Stimulated activated CD4-positive, alpha-beta T cell treated with anti-CD3 and anti-CD28 coated beads, Interleukin-1b, Interleukin-23, amount 100 ng/mL, for 48 hours (primary cell): ENCODE results near the gene MRPL57.
"Not testable (repeated sequence)": the region's sequence is repeated elsewhere in the genome, so short reads cannot be mapped to it uniquely, and the experiment has no call there.

Experiments
- DNase-seq: peaks from one replicate; pipeline ENCODE4 v3.0.0-alpha.2; 2020

The MRPL57 gene

GRCh38 chr13:21176215-21176981 lies at the start of gene MRPL57, which contains the start of gene SKA3:
Gene MRPL57 (plus strand): TSS chr13:21176658. CDS start chr13:21176917, 259 bp downstream.
Gene SKA3 (minus strand): TSS chr13:21176552. CDS start chr13:21176477, 75 bp downstream.
- DNase-seq: peak; percentile 95

DNA sequence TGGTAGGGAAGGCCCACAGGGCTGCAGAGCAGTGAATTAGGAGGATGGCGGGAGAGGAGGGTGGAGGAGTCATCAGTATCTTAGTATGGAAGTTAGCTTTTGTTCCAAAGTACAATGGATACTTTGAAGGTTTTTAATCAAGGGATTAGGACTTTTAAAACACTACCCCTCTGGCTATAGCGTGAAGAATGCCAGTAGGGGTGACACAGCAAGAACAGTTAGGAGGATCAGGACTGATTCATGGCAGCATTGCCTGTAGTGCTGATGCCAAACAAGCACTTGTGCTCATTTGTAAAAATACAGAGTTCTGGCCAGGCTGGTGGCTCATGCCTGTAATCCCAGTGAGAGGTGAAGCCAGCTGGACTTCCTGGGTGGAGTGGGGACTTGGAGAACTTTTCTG lies 46.3 kb upstream of the MRPL57 start:
- no peak for DNase-seq

DNA sequence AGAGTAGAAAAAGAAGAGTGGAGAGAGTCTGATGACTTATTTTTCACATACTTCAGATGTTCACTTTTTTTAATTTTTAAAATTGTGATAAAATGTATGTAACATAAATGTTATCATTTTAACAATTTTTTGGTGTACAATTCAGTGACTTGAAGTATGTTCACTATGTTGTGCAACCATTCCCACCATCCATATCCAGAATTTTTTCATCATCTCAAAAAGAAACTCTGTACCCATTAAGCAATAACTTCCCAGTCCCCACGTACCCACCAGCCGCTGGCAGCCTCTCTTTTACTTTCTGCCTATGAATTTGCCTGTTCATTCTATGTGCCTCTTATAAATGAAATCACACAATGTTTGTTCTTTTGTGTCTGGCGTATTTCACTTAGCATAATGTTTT lies 43.4 kb upstream of the MRPL57 start:
- no peak for DNase-seq

DNA sequence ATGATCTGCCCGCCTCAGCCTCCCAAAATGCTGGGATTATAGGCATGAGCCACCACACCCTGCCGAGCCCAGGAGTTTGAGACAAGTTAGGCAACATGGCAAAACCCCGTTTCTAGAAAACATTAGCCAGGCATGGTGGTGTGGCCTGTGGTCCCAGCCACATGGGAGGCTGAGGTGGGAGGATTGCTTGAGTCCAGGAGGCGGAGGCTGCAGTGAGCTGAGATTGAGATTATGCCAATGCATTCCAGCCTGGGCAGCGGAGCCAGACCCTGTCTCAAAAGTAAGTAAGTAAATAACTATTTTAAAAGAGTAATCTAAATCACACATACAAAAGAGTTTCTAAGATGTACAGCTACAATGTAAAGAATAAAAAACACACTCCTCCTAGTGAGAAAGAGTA lies 42.0 kb upstream of the MRPL57 start:
- no peak for DNase-seq

- not testable (repeated sequence) for DNase-seq
These were observed 40.6 kb upstream of the MRPL57 start for GRCh38 chr13:21135833-21136232.

DNA sequence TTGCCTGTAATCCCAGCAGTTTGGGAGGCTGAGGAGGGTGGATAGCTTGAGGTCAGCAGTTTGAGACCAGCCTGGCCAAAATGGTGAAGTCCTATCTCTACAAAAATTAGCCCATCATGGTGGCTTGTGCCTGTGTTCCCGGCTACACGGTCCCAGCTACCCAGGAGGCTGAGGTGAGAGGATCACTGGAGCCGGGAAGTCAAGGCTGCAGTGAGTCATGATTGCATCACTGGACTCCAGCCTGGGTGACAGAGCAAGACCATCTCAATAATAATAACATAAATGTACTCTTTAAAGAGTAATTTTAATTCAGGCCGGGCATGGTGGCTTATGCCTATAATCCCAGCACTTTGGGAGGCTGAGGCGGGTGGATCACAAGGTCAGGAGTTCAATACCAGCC lies 38.8 kb upstream of the MRPL57 start:
- no peak for DNase-seq

DNA sequence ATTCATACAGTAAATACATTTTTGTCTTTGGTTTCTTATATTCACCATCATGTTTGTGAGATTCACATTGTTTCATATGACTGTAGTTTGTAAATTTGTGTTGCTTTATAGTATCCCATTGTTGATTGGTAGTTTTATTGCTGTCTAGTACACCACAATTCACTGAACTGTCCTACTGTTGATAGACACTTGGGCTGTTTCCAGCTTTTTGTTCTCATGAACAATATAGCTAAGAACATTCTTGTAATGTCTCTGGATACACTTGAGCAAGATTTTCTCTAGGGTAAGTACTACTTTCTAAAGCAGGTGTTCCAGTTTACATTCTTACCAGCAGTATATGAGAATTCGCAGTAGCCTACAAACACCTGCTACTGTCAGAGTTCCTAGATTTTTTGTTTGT lies 37.9 kb upstream of the MRPL57 start:
- DNase-seq: no peak

- no peak for DNase-seq
These were observed 37.1 kb upstream of the MRPL57 start for GRCh38 chr13:21139374-21139773.

DNA sequence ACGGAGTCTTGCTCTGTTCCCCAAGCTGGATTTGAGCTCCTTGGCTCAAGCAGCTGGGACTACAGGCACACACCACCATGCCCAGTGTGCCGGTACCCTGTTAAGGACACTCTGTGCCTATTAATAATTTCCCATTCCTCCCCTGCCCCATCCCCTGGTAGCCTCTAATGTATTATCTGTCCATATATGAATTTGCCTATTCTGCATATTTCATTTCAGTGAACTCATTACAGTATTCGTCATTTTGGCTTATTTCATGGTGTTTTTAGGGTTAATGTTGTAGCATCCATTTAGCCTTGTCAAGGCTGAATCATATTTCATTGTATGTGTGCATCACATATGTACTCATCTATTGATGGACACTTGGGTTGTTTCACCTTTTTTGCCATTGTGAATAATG lies 33.7 kb upstream of the MRPL57 start:
- DNase-seq: no peak

DNA sequence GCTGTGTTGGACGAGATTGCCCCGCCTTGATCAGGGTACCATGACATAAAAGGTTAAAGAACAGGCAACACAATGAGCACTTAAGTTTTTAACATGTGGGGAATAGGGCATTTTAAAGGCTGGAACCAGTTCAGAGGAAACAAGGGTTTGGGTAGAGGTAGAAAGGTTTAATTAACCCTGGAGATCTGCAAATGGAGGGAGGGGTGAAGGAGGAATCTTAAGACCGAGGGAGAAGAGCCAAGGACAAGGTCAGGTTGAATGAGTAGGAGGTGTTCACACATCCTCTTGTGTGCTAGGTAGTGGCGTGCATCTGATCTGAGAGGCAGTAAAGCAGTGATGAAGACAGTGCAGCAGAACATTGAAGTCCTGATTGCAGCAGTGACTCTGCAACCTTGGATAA lies 28.6 kb upstream of the MRPL57 start:
- DNase-seq: no peak

GRCh38 chr13:21148557-21149258 lies 27.8 kb upstream of the MRPL57 start:
- DNase-seq: no peak

- DNase-seq: no peak
These were observed 26.9 kb upstream of the MRPL57 start for GRCh38 chr13:21149568-21149967.

- DNase-seq: no peak
These were observed 26.4 kb upstream of the MRPL57 start for GRCh38 chr13:21150013-21150412.

DNA sequence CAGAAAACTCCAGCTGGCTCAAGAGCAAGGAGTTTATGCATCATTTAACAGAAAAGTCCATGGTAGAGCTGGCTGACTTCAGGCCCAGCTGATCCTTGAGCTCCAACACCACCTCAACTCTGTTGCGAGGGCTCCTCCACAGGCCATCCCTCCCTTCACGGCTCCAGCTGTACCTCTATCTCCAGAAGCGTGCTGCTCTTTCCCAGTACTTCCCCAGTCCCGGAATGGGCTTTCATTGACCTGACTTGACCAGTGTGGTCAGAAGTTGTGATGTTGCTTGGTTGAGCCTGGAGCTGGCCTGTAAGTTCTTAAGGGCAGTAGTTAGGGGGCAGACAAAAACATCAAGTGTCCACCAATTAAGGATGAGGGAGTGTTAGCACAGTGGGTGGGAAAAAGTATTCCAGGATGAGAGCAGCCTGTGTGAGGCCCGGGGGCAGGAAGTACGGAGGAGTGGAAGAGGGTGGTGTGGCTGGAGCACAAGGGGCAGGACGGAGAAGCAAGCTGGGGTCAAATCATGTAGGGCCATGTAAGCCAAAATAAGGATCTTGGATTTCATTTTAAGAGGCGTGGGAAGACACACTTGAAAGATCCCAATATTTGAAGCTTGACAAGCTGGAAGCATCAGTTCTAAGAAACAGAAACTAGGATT lies 24.1 kb upstream of the MRPL57 start:
- DNase-seq: no peak

DNA sequence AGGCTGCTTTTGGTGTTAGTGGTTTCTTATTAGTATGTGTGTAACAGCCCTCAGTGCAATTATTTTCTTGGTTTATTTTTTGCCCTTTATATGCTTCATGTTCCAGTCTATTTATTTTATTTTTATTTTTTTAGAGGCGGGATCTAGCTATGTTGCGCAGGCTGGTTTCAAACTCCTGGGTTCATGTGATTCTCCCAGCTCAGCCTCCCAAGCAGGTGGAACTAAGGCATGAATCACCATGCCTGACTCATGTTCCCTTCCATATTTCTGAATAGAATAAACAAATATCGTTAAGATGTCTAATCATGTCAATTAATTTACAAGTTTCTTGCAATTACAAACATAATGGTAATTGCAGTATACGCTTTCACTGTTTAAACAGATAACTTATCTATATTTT lies 11.8 kb upstream of the MRPL57 start:
- no peak for DNase-seq

DNA sequence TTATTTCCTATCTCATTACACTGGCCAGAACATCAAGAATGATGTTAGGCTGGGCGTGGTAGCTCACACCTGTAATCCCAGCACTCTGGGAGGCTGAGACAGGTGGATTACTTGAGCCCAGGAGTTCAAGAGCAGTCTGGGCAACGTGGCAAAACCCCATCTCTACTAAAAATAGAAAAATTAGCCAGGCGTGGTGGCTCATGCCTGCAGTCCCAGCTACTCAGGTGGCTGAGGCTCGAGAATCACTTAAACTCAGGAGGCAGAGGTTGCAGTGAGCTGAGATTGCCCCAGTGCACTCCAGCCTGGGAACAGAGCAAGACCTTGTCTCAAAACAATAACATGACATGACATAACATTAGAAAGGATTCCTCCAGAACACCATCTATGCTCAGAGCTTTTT lies 10.9 kb upstream of the MRPL57 start:
- not testable (repeated sequence) for DNase-seq

- no peak for DNase-seq
These were observed 5.0 kb upstream of the MRPL57 start for GRCh38 chr13:21171420-21171819.

DNA sequence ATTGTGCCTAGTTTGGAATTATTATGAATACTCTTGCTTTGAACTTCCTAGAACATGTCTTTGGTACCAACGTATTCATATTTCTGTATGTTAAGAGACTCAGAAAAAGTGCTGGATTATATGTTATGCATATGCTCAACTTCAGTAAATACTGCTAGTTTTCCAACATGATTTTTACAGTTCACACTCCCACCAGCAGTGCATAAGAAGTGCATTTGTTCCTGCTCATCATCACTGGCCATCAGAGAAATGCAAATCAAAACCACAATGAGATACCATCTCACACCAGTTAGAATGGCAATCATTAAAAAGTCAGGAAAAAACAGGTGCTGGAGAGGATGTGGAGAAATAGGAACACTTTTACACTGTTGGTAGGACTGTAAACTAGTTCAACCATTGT lies 2.7 kb upstream of the MRPL57 start:
- not testable (repeated sequence) for DNase-seq

DNA sequence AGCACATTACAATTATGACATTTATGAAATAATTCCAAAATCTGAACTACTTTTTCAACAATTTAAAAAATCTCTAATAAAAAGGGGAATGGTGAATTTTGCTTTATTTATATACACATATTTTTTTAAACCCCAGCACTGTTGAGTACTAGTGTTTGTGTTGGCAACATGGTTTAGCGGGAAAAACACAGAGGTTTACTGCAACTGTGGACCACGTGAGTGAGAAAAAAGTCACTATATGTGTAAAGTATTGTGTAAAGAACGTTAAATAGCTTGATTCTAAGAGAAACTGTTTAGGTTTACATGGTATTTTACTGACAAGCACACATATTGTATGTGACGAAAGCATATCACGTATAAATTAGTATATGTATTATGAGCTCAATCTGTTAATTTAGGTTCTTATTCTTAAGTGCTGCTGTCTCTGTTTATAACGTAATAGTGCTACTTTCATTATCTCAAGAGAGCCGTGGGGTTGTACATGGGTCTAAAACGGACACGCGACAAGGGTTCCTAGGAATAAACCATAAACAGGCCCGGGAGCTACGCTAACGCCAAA lies 723 bp upstream of the MRPL57 start:
- DNase-seq: no peak

- no peak for DNase-seq
These were observed 475 bp downstream of the MRPL57 start for GRCh38 chr13:21176982-21177284.

GRCh38 chr13:21181671-21182070 lies 5.2 kb downstream of the MRPL57 start:
- no peak for DNase-seq

- DNase-seq: not testable (repeated sequence)
These were observed 10.0 kb downstream of the MRPL57 start for GRCh38 chr13:21186410-21186809.

DNA sequence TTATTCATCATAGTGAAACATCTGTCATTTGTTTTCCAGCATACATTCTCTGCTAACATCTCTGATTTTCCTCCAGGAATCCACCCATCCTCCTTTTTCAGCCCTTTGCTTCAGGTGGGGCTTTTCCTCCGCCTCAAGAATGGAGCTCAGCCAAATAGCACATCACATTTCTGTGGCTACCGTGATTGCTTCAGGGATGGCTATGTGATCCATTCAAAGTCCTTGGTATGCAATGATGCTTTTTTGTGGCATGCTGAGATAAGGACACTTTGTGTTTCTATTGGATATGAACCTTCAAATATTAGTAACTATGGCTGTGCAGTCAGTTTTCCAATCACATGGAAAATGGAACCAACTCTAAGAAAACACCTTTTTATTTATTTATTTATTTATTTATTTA lies 18.3 kb downstream of the MRPL57 start:
- DNase-seq: not testable (repeated sequence)
